NT2/D1 (cell line): Measurements from ENCODE around the gene CXADR.

Source experiments
- SUZ12 ChIP-seq: IDR thresholded peaks from 2 replicates; pipeline ENCODE4 v1.6.1; 2011; ENCODE audit not compliant: insufficient read length, insufficient read depth; ENCODE audit errors: extremely low read depth
- YY1 ChIP-seq: IDR thresholded peaks from 2 replicates; pipeline ENCODE4 v1.6.1; 2011; ENCODE audit not compliant: insufficient read length, insufficient read depth
- ZNF274 ChIP-seq: IDR thresholded peaks from 2 replicates; pipeline ENCODE4 v1.6.1; 2011; ENCODE audit warnings: mild to moderate bottlenecking, low read depth, low read length

DNA sequence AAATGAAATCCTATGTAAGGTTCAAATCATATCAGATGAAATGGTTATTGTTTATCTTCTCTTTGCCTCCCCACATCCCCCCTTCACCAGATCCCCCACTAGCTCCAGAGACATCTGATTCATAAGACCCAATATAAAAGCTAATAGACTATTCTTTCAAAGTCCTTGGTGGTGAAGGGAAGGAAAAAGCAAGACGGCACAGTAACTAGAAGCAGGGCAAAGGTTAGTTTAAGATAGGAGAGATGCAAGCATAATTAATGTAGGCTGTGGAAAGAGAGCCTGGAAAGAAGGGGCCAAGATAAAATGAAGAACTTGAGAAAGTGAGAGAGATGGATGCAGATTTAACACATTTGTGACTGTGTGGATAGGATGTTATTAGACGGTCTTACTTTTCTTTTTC is 66.0 kb downstream of the CXADR start:
- no peak for TF ChIP-seq YY1
- no peak for TF ChIP-seq ZNF274
- TF ChIP-seq SUZ12, result no peak
